H1 (cell line): Measurements from ENCODE around the gene KIF26B. TPM values are rescaled to one million over a fixed set of nuclear protein-coding genes. Genes with fewer than 3 reads are reported as not detected.

Experiments used
- CTCF ChIA-PET: fragments of 300-600 bp; sonication (Branson Sonifier 250); formaldehyde crosslinking; loops from one replicate; lab custom pipeline; 2021; ENCODE audit not compliant: partially characterized antibody; lab: Charles Lee
- POLR2A ChIA-PET: fragments of 300-600 bp; sonication (Branson Sonifier 250); formaldehyde crosslinking; loops from one replicate; lab custom pipeline; 2021; ENCODE audit warnings: inconsistent platforms; ENCODE audit not compliant: partially characterized antibody; lab: Charles Lee
- DNase-seq, 2 experiments: peaks; one replicate each; pipeline versions ENCODE4 v3.0.0 to v3.0.0-alpha.2; 2010 to 2022; ENCODE audit warnings: low spot score in 2 of 2, low read depth in 1 of 2, mixed read lengths in 1 of 2
- FAIRE-seq: peaks from 2 replicates; lab custom pipeline; 2011; peaks lifted over from hg19 to GRCh38; lab: Jason Lieb, UNC
- H2AFZ ChIP-seq: 2 replicates; pipeline ENCODE4 v1.8.1; 2012; ENCODE audit warnings: low read length, inconsistent platforms
- H2AK5ac ChIP-seq: 2 replicates; pipeline ENCODE4 v1.6.1; 2013; ENCODE audit warnings: low read depth, low read length
- H2BK120ac ChIP-seq: replicated peaks from 2 replicates; pipeline ENCODE3; 2013; ENCODE audit warnings: low read depth, low read length, inconsistent platforms
- H2BK12ac ChIP-seq: 2 replicates; pipeline ENCODE4 v1.6.1; 2013; ENCODE audit warnings: low read depth, low read length
- H2BK15ac ChIP-seq: 2 replicates; pipeline ENCODE4 v1.6.1; 2013; ENCODE audit warnings: low read length
- H2BK20ac ChIP-seq: 2 replicates; pipeline ENCODE4 v1.6.1; 2013; ENCODE audit warnings: low read length
- H2BK5ac ChIP-seq: 2 replicates; pipeline ENCODE4 v1.6.1; 2013; ENCODE audit warnings: low read depth, low read length
- H3K14ac ChIP-seq: 2 replicates; pipeline ENCODE4 v1.6.1; 2013; ENCODE audit warnings: inconsistent platforms; ENCODE audit not compliant: insufficient read length
- H3K18ac ChIP-seq: 2 replicates; pipeline ENCODE4 v1.6.1; 2013; ENCODE audit warnings: low read length; ENCODE audit errors: extremely low read depth
- H3K23ac ChIP-seq: 2 replicates; pipeline ENCODE4 v1.6.1; 2013; ENCODE audit warnings: inconsistent platforms; ENCODE audit not compliant: insufficient read length
- H3K23me2 ChIP-seq: 2 replicates; pipeline ENCODE4 v1.6.1; 2013; ENCODE audit warnings: low read depth, low read length
- H3K27ac ChIP-seq: 2 replicates; pipeline ENCODE4 v1.6.1; 2011; ENCODE audit warnings: low read depth, low read length, inconsistent platforms
- H3K27me3 ChIP-seq, 4 experiments: replicated peaks in 1 of 4; 1 replicate in 1 of 4; 2 replicates in 3 of 4; pipeline versions ENCODE4 v1.6.1 to v1.8.1; 2011 to 2013; ENCODE audit warnings: low read length in 3 of 4, mild to moderate bottlenecking in 3 of 4, inconsistent platforms in 2 of 4, mixed read lengths in 2 of 4, moderate library complexity in 1 of 4; ENCODE audit not compliant: control insufficient read depth in 3 of 4, insufficient read depth in 3 of 4; ENCODE audit errors: extremely low read depth in 1 of 4
- H3K36me3 ChIP-seq, 4 experiments: 2 replicates each; pipeline versions ENCODE4 v1.6.1 to v1.8.1; 2011 to 2013; ENCODE audit warnings: mild to moderate bottlenecking in 4 of 4, low read length in 3 of 4, moderate library complexity in 2 of 4, control low read depth in 1 of 4, inconsistent platforms in 1 of 4; ENCODE audit not compliant: insufficient read depth in 4 of 4, control insufficient read depth in 2 of 4
- H3K4ac ChIP-seq: replicated peaks from 2 replicates; pipeline ENCODE3; 2013; ENCODE audit warnings: low read length, low read depth, mixed read lengths, inconsistent platforms; ENCODE audit not compliant: insufficient read length
- H3K4me1 ChIP-seq, 4 experiments: replicated peaks in 1 of 4; 1 replicate in 1 of 4; 2 replicates in 3 of 4; pipeline versions ENCODE4 v1.6.1 to v1.8.1; 2011 to 2013; ENCODE audit warnings: low read length in 3 of 4, inconsistent platforms in 2 of 4, mixed read lengths in 1 of 4; ENCODE audit not compliant: insufficient read depth in 4 of 4, control insufficient read depth in 3 of 4
- H3K4me2 ChIP-seq, 2 experiments: 2 replicates each; pipeline versions ENCODE4 v1.6.1 to v1.8.1; 2011 to 2013; ENCODE audit warnings: low read depth in 2 of 2, low read length in 2 of 2, control low read depth in 1 of 2, inconsistent platforms in 1 of 2, mild to moderate bottlenecking in 1 of 2; ENCODE audit not compliant: insufficient read depth in 1 of 2
- H3K4me3 ChIP-seq, 4 experiments: fragments of 200-600, 300-600 bp in 1 of 4; sonication (generic), shearing (Covaris generic), sonication (Bioruptor Twin) in 1 of 4; 2 replicates each; pipeline versions ENCODE4 v1.5.1 to v1.8.1; 2011 to 2016; ENCODE audit warnings: low read length in 4 of 4, low read depth in 3 of 4, control low read depth in 2 of 4, inconsistent platforms in 2 of 4, mild to moderate bottlenecking in 2 of 4, mixed read lengths in 1 of 4, moderate library complexity in 1 of 4; ENCODE audit not compliant: insufficient read depth in 2 of 4; ENCODE audit errors: extremely low read depth in 1 of 4
- H3K56ac ChIP-seq: replicated peaks from 2 replicates; pipeline ENCODE3; 2013; ENCODE audit warnings: low read depth, mild to moderate bottlenecking, mixed read lengths, low read length, inconsistent platforms; ENCODE audit not compliant: insufficient read length
- H3K79me1 ChIP-seq: 2 replicates; pipeline ENCODE4 v1.6.1; 2013; ENCODE audit warnings: low read depth, low read length, control low read depth
- H3K79me2 ChIP-seq, 2 experiments: 2 replicates each; pipeline versions ENCODE4 v1.6.1 to v1.8.1; 2012 to 2013; ENCODE audit warnings: low read length in 2 of 2, mild to moderate bottlenecking in 2 of 2, inconsistent platforms in 1 of 2; ENCODE audit not compliant: insufficient read depth in 2 of 2, control insufficient read depth in 1 of 2
- H3K9ac ChIP-seq, 4 experiments: replicated peaks in 1 of 4; 1 replicate in 1 of 4; 2 replicates in 3 of 4; pipeline versions ENCODE4 v1.6.1 to v1.8.1; 2011 to 2013; ENCODE audit warnings: low read depth in 3 of 4, low read length in 3 of 4, control low read depth in 2 of 4, mild to moderate bottlenecking in 2 of 4, moderate library complexity in 2 of 4, inconsistent platforms in 1 of 4; ENCODE audit errors: extremely low read depth in 1 of 4
- H3K9me3 ChIP-seq, 2 experiments: 2 replicates each; pipeline versions ENCODE4 v1.6.1 to v1.8.1; 2012 to 2013; ENCODE audit warnings: mild to moderate bottlenecking in 2 of 2, moderate library complexity in 2 of 2, control low read depth in 1 of 2, inconsistent platforms in 1 of 2, low read depth in 1 of 2, low read length in 1 of 2, mixed read lengths in 1 of 2; ENCODE audit not compliant: insufficient read depth in 2 of 2
- H4K20me1 ChIP-seq, 2 experiments: replicated peaks in 1 of 2; 2 replicates each; pipeline versions ENCODE3 to v1.8.1; 2011 to 2013; ENCODE audit warnings: inconsistent platforms in 2 of 2, low read length in 2 of 2, mild to moderate bottlenecking in 1 of 2; ENCODE audit not compliant: insufficient read depth in 2 of 2, control insufficient read depth in 1 of 2
- H4K5ac ChIP-seq: 2 replicates; pipeline ENCODE4 v1.6.1; 2013; ENCODE audit warnings: low read length, low read depth, mixed read lengths, inconsistent platforms; ENCODE audit not compliant: insufficient read length
- H4K8ac ChIP-seq: 2 replicates; pipeline ENCODE4 v1.8.0; 2013; ENCODE audit warnings: mild to moderate bottlenecking, moderate library complexity, low read length, inconsistent platforms; ENCODE audit not compliant: insufficient read depth; ENCODE audit errors: extremely low read depth
- H4K91ac ChIP-seq: replicated peaks from 2 replicates; pipeline ENCODE3; 2013; ENCODE audit warnings: low read length, mixed read lengths, inconsistent platforms; ENCODE audit not compliant: insufficient read length
- POLR2AphosphoS5 ChIP-seq: IDR thresholded peaks from 2 replicates; pipeline ENCODE4 v1.6.1; 2011; ENCODE audit warnings: low read depth, low read length
- POU5F1 ChIP-seq: IDR thresholded peaks from 2 replicates; pipeline ENCODE4 v1.6.1; 2011; ENCODE audit warnings: low read depth, mild to moderate bottlenecking, low read length, moderate library complexity
- YY1 ChIP-seq: IDR thresholded peaks from 2 replicates; pipeline ENCODE4 v1.6.1; 2011; ENCODE audit warnings: low read depth, mild to moderate bottlenecking, low read length
- WGBS, 2 experiments: shearing (Covaris generic) in 1 of 2; methylation state at CpG; one replicate each; pipeline versions ENCODE4 v1.1.6 to v1.1.7; 2013 to 2015; ENCODE audit warnings: low lambda C conversion rate in 2 of 2, mixed read lengths in 2 of 2, inconsistent platforms in 1 of 2, low coverage in 1 of 2, missing lambda C conversion rate in 1 of 2; ENCODE audit not compliant: insufficient replicate concordance in 2 of 2, insufficient coverage in 1 of 2, insufficient read length in 1 of 2; ENCODE audit errors: extremely low coverage in 1 of 2, missing lambda C conversion rate in 1 of 2; 5-methylcytosine and 5-hydroxymethylcytosine counted together
- polyA plus RNA-seq, 7 experiments: library from polyadenylated mRNA; depleted of rRNA in 3 of 7; stranded (reverse) in 5 of 7; unstranded in 2 of 7; fragments of >200 nt in 5 of 7; fragments of 200-250 nt in 2 of 7; gene quantifications; 1 replicate in 5 of 7; 2 replicates in 1 of 7; 4 replicates in 1 of 7; pipeline versions ENCODE4 v1.2.1 to v1.2.3, GENCODE V29; 2011 to 2013; ENCODE audit warnings: missing spikeins in 2 of 7, mixed read lengths in 2 of 7
- total RNA-seq: library from RNA; stranded (reverse); fragmentation: NEBNext Ultra II Directional; extraction: Animal tissue kit (Norgen Biotek cat#: 25700); gene quantifications from 2 replicates; pipeline ENCODE4 v1.2.1, GENCODE V29; 2021

KIF26B gene
- total and polyA plus RNA-seq, 2 of the 8 experiments (the other 6 are each of a cell fraction or from before 2014, with no cell fraction given): 0.06 to 0.28 TPM

DNA sequence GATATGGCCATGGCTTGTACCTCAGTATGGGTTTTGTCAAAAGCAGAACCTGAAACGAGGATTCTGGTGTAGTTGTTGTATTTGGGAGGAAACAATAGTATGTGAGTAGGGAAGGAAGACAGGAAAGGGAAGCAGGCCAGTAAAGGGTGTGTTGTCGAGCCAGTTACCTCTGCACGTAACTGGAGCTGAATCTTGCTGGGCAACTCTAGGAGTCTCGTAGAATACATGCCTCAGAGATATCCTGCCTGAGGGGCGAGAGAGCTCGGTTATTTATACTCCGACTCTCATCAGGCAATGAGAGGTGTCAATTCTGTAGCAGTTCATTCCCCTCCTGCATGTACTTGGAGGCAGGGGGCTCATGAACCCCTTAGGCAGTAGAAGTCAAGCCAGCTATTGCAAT, 45.9 kb upstream of the KIF26B start:
- H3K9ac ChIP-seq: no peak overlapping the region
- H3K27me3 ChIP-seq: no peaks in the 10 kb centered on the region
- H3K36me3 ChIP-seq: peaks cover 0 to 2% (median 0%) of the 10 kb centered on the region in 4 experiments; a peak in 2 of 8 replicates
- no peak overlapping the region for H2AFZ ChIP-seq
- no peaks in the 10 kb centered on the region for H3K23me2 ChIP-seq
- H4K8ac ChIP-seq: no peak overlapping the region
- no peak overlapping the region for H2BK5ac ChIP-seq
- no peak overlapping the region for H3K4me3 ChIP-seq
- FAIRE-seq (no peak), DNase-seq (no peak)
- no peak overlapping the region for H4K5ac ChIP-seq
- H3K18ac ChIP-seq: no peak overlapping the region
- no peak overlapping the region for H3K23ac ChIP-seq
- no peak overlapping the region for H2BK15ac ChIP-seq
- no peak overlapping the region for H3K14ac ChIP-seq
- peaks cover 0 to 1% of the 10 kb centered on the region in 2 experiments for H4K20me1 ChIP-seq
- TF ChIP-seq YY1 (no peak), POLR2AphosphoS5 (no peak), POU5F1 (no peak)
- no peak overlapping the region for H3K4me2 ChIP-seq
- H2AK5ac ChIP-seq: no peak overlapping the region
- ChIA-PET CTCF (interaction anchor here (1.0 to 3.1 kb wide), 3 partner anchors 15 to 272 kb away, joined by 3 to 9 read pairs (median 4); no protein-coding TSS in a partner anchor), POLR2A (no interaction called here)
- no peaks in the 10 kb centered on the region for H3K79me1 ChIP-seq
- H3K4ac ChIP-seq: no peak overlapping the region
- no peak overlapping the region for H2BK12ac ChIP-seq
- H3K9me3 ChIP-seq: no peaks in the 10 kb centered on the region
- H3K4me1 ChIP-seq: peaks cover 0 to 3% (median under 1%) of the 10 kb centered on the region in 4 experiments; a peak in 2 of 7 replicates
- no peak overlapping the region for H3K56ac ChIP-seq
- no peak overlapping the region for H3K27ac ChIP-seq
- H4K91ac ChIP-seq: no peak overlapping the region
- H3K79me2 ChIP-seq: no peaks in the 10 kb centered on the region
- H2BK120ac ChIP-seq: no peak overlapping the region
- no peak overlapping the region for H2BK20ac ChIP-seq
- WGBS, 2 experiments: 87% methylated on average over 7 of the region's 7 CpGs; no CpG with 5 or more reads in 1 of the 2 experiments
